Hippocampal formation (tissue), 2 donors: ENCODE results near the gene CETN1.

Source experiments
- DNase-seq, 2 donors: peaks; one replicate each; lab custom pipeline; 2025; lab: John Stamatoyannopoulos, UW

Gene CETN1

DNA sequence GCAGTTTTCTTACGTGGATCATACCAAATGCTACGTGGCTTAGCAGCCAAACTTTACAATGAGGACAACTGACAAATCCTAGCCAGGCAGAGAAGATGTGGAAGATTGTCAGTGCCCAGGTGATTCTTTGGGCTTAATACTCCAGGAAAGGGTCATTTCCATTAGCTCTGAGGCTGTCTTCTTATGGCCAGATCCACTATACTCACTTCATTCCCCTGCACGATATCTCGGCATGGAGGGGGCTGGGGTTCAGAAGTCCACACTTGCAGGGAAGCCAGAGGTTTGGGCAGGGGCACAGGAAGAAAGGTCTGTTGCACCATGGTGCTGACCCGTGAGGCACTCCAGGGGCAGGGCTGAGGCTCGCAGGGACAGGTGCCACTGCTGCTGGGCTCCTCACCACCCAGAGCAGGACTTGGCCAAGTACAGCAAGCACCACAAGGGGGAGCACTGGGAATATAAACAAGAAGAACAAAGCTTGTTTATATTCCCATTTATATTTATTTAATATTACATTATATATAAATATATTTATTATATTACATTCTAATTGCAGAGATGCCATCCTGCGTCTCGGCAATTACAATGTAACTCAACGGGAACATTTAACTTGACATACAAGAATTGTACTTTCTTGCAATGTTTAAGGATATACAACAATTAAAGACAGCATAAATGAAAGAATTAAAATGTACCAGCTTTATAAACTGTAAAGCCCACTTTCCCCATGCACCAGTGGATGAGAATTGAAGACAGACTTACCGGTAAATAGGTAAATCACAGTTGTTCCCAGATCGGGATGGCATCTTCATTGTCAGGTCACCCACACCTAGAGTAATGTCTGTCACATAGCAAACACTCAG lies 43.8 kb downstream of the CETN1 start:
- peak; percentile 58 to 69 for DNase-seq

DNA sequence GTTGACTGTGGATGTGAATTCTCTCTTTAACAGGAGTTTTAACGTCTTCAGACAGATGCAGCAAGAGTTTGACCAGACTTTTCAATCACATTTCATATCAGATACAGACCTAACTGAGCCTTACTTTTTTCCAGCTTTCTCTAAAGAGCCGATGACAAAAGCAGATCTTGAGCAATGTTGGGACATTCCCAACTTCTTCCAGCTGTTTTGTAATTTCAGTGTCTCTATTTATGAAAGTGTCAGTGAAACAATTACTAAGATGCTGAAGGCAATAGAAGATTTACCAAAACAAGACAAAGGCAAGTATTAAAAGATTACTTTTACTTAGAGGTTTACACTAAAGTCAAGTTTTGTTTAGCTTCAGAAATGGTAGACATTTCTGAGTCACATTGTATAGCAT lies 47.1 kb downstream of the CETN1 start:
- DNase-seq, result no peak

DNA sequence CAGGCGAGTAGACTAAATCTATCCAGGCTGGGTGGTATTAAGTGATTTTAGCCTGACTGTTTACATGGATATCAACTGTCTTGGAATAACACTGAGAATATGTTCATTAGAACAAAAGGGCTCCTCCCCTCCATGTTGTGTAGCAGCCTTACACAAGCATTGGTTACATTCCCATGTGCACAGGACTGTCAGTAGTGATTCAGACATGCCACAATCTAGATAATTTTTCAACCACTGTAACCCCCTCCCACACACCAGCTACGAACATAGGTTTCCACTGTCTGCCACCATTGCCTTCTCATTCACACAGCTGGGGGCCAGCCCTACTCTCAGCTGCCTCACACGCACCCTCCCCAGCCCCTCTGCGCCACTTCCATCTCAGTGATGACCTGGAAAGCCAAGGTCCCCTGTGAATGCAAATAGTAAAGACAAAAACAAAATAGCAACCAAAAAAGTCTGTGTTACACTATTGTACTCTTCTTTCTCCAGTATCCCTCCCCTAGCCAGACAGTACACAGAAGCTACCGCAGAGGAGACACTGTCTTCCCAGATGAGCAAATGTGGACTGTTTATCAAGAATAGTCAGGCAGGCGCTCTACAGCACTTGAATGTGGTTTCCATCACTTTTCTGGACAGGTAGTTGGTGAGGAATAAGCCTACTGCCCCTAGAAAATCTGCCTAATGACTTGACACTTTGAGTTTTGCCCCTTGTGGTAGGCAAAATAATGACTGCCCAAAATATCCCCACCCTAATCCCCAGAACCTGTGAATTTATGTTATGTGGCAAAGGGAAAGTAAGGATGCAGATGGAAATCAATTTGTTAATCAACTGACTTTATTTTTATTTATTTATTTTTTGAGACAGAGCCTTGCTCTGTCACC lies 49.3 kb downstream of the CETN1 start:
- no peak for DNase-seq

DNA sequence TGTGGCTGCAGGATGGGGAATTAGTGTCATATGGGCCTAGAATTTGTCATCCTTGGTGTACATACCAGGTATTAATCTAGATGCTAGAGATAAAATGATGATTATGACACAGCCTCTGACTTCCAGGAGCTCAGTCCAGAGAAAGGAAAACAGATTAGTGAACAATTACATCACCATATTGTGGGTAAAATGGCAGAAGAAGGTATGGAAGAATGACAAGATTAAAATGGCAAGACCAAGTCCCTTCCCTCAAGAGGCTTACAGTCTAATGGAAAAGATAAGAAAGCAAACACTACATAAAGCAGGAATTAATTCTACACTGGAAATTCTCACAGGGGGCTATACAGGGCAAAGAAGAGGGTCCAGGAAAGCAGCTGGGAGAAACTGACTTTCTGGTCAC lies 51.4 kb downstream of the CETN1 start:
- no peak for DNase-seq
